HCT116 (cell line): ENCODE measurements around the gene NLRC5.

Source experiments
- CTCF ChIP-seq, 3 experiments: fragments of 200-600 bp in 1 of 3; sonication (generic) in 1 of 3; IDR thresholded peaks in 2 of 3; conservative IDR thresholded peaks in 1 of 3; 2 replicates each; pipeline ENCODE4 v1.5.1; 2012 to 2017; ENCODE audit warnings: low read depth in 2 of 3, low read length in 2 of 3, antibody characterized with exemption in 1 of 3, borderline replicate concordance in 1 of 3, control low read depth in 1 of 3, mild to moderate bottlenecking in 1 of 3, mixed read lengths in 1 of 3, mixed run types in 1 of 3, moderate library complexity in 1 of 3; ENCODE audit not compliant: insufficient read depth in 1 of 3
- EGR1 ChIP-seq: IDR thresholded peaks from 2 replicates; pipeline ENCODE4 v1.6.1; 2012; ENCODE audit warnings: low read depth
- EZH2 ChIP-seq: fragments of 200-600 bp; sonication (generic); IDR thresholded peaks from 2 replicates; pipeline ENCODE4 v1.6.1; 2017; ENCODE audit warnings: antibody characterized with exemption, mixed run types
- EZH2phosphoT487 ChIP-seq: fragments of 200-600 bp; IDR thresholded peaks from 2 replicates; pipeline ENCODE4 v1.6.1; 2018; ENCODE audit warnings: antibody characterized with exemption, borderline replicate concordance
- MAX ChIP-seq: IDR thresholded peaks from 2 replicates; pipeline ENCODE4 v1.6.1; 2012
- POLR2AphosphoS5 ChIP-seq: IDR thresholded peaks from 2 replicates; pipeline ENCODE4 v1.6.1; 2011; ENCODE audit warnings: mild to moderate bottlenecking, low read depth, low read length, moderate library complexity
- RAD21 ChIP-seq: IDR thresholded peaks from 2 replicates; pipeline ENCODE4 v1.6.1; 2012; ENCODE audit warnings: low read depth, mild to moderate bottlenecking
- SIN3A ChIP-seq: IDR thresholded peaks from 2 replicates; pipeline ENCODE4 v1.6.1; 2012; ENCODE audit warnings: low read depth
- YY1 ChIP-seq: IDR thresholded peaks from 2 replicates; pipeline ENCODE4 v1.6.1; 2011; ENCODE audit warnings: low read length, low read depth, moderate library complexity, mild to moderate bottlenecking; ENCODE audit not compliant: insufficient replicate concordance; ENCODE audit errors: extremely low read depth

- TF ChIP-seq POLR2AphosphoS5 (no peak), EZH2 (no peak), RAD21 (no peak), EZH2phosphoT487 (no peak), SIN3A (no peak), CTCF (IDR thresholded peaks at IDR 0.05 in 2 of 3, conservative IDR thresholded peaks at IDR 0.05 in 1 of 3; ENCODE audit: borderline replicate concordance in 1 of 3, insufficient read depth in 1 of 3, low read depth in 2 of 3, low read length in 2 of 3) (no peak), EGR1 (no peak), YY1 (no peak), MAX (no peak)
Observed at GRCh38 chr16:57021757-57022156, 32.4 kb downstream of the NLRC5 start.
